OCI-LY7 (cell line): Measurements from ENCODE around the gene UBE2K.

Experiments used
- CTCF ChIP-seq: fragments of 200-600 bp; sonication (generic); conservative IDR thresholded peaks from 2 replicates; pipeline ENCODE4 v1.5.1; 2014; ENCODE audit warnings: mild to moderate bottlenecking, antibody characterized with exemption, low read length, moderate library complexity, mixed read lengths
- EZH2phosphoT487 ChIP-seq: fragments of 200-600 bp; sonication (generic); IDR thresholded peaks from 2 replicates; pipeline ENCODE4 v1.6.1; 2018; ENCODE audit warnings: low read depth, borderline replicate concordance, mild to moderate bottlenecking, mixed run types, antibody characterized with exemption, low read length, moderate library complexity, mixed read lengths

- no peak for TF ChIP-seq CTCF
- no peak for TF ChIP-seq EZH2phosphoT487
Observed at GRCh38 chr4:39814403-39815185, 116.7 kb downstream of the UBE2K start.
